ENCODE data around the gene C14orf119. TPM values are rescaled to one million over a fixed set of nuclear protein-coding genes. Genes with fewer than 3 reads are reported as not detected.

C14orf119 gene
- 76.3 to 112 TPM (median 109 TPM) in 5 replicates for total RNA-seq (2022; extraction: Qiagen RNA extraction; ENCODE audit: low read depth)

DNA sequence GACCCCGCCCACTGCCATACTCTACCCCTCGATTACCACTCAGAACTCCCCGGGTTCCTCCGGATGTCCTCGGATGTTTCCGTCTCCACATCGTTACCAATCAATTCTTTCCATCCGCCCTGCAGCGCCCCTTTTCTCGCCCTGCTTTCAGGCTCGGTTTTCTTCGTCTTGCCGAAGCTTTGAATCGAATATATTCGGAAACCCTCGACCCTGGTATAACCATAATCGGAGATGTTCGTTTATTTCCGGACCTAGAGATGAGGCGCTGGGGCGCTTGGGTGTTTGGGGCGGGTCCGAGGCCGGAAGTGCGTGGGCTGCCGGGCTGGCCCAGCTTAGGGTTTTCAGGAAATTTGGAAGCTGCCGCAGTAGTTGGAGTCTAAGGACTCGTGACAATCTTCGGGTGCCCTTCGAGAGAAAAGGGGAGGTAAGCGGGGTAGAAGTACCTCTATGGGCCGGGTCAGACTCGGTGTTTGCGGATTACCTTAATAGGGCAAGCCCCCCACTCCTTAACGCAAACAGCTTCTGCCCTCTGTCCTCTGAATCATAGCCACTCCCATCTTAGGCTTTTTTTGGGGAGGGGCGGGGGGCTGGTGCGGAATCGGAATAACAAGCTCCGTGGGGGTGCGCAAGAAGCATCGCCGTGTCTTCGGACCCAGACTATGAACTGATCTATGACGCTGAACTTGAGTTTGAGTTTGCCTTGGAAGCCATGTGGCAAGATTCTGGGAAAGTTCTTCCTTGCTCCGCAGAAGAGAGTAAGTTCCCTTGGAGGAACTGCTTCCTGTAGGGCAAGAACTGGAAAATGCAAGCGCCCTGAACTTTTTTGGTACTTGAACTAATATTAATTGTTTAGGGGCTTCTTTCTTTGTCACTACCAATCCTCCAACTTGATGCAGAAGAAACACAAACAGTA lies at the start of gene C14orf119:
Gene C14orf119 (plus strand): TSS at position 310 of the 913 bp plus-strand sequence. CDS start 2,154 bp downstream, outside the sequence.

GRCh38 chr14:23056956-23057756 lies 38.1 kb upstream of the C14orf119 start, which contains the start of gene CDH24:
TSS of gene CDH24 (minus strand) at chr14:23057520. CDS start at chr14:23055733, 1,787 bp downstream.

GRCh38 chr14:23094666-23095195 lies 574 bp upstream of the C14orf119 start, which contains the start of gene ACIN1:
TSS of gene ACIN1 (minus strand) at chr14:23095136. CDS start at chr14:23095112, 24 bp downstream.

DNA sequence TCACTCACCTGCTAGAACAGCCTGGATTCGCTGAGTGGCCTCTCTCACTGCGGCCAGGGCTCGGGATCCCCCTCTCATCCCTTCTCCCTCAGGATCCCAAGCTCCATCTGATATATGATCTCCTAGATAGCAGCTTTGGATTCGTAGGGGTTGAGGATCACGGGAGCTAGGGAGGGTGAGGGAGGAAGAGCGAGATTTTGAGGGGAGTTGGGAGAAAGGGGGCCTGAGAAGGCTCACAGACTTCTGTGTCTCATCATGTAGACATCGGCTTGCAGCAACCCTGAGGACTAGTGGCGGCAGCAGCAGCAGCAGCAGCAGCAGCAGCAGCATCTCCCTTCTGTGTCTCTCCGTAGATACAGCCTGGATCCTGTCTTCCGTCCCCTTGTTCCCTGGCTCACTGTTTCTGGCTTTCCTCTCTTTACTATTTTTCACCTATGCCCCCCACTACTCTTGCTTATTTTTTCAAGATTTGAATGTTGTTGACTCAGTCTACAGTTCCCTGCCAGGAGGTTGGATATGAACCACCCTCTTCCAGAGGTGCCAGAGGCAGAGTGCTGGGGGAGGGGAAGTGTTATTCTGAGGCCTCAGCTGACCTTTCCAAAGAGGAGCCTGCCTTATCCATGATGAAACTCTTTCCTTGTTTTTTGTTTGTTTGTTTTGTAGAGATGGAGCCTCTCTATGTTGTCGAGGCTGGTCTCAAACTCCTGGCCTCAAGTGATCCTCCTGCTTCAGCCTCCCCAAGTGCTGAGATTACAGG lies 9.5 kb downstream of the C14orf119 start, which contains the start of gene CIROP:
Gene CIROP (minus strand): TSS at position 399 of the 757 bp plus-strand sequence. CDS start 69 bp downstream, at position 330.

DNA sequence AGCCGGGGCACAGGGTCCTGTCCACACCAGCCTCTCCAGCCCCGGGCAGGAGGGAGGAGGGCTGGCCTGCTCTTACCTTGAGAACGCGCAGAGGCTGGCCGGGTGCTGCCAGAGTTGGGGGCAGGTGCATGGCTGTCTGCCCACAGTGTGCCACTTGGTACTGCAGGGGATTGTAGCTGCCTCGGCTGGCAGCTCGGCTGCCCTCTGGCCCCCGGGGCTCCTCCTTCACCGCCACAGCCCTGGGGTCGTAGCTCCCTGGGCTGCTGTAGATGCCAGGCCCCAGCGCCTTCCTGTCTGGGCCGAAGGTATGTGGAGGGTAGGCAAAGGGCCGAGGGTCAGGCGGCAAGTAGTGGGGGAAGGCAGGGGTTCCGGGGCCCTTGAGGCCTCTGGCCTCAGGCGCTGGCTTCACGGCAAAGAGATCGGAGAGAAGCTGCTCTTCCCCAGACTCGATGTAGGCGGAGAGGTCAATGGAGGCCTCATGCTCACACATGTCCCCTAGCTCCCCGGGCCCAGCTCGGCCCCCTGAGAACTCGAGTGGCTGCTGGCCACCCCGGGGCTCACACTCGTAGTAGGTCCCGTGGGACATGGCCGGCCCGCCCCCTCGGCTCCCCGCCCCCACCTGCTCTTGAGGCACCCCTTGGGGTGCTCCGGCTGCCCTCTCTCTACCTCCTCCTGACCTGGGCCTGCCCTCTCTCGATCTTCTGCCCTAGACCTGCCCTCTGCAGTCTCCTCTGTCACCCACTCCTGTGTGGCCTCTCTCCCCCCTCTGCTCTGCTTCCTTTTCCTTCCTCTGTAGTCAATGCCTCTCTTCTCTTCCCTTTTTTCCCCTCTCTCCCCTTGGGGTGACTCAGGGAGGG lies 23.4 kb downstream of the C14orf119 start, which contains the start of gene CEBPE:
Gene CEBPE (minus strand): TSS at position 750 of the 857 bp plus-strand sequence. CDS start 164 bp downstream, at position 586.

Other genes starting within 250 kb of the C14orf119 start
- 60.9 to 85.0 TPM (median 77.1 TPM) in 5 replicates for gene LRP10, start 223.8 kb upstream of the C14orf119 start, total RNA-seq (2022; extraction: Qiagen RNA extraction; ENCODE audit: low read depth)
- gene REM2, start 212.3 kb upstream of the C14orf119 start, total RNA-seq (2022; extraction: Qiagen RNA extraction; ENCODE audit: low read depth) = 0.26 to 0.38 TPM (median 0.33 TPM) in 5 replicates
- gene RBM23, start 176.4 kb upstream of the C14orf119 start, total RNA-seq (2022; extraction: Qiagen RNA extraction; ENCODE audit: low read depth) = 66.0 to 72.5 TPM (median 68.1 TPM) in 5 replicates
- gene PRMT5, start 166.1 kb upstream of the C14orf119 start, total RNA-seq (2022; extraction: Qiagen RNA extraction; ENCODE audit: low read depth) = 106 to 126 TPM (median 120 TPM) in 5 replicates
- gene HAUS4, start 138.4 kb upstream of the C14orf119 start, total RNA-seq (2022; extraction: Qiagen RNA extraction; ENCODE audit: low read depth) = 33.6 to 37.6 TPM (median 37.4 TPM) in 5 replicates
- 34.2 to 45.0 TPM (median 38.1 TPM) in 5 replicates for gene AJUBA, start 113.0 kb upstream of the C14orf119 start, total RNA-seq (2022; extraction: Qiagen RNA extraction; ENCODE audit: low read depth)
- gene C14orf93, start 85.4 kb upstream of the C14orf119 start, total RNA-seq (2022; extraction: Qiagen RNA extraction; ENCODE audit: low read depth) = 2.4 to 3.6 TPM (median 3.2 TPM) in 5 replicates
- 301 to 337 TPM (median 325 TPM) in 5 replicates for gene PSMB5, start 60.6 kb upstream of the C14orf119 start, total RNA-seq (2022; extraction: Qiagen RNA extraction; ENCODE audit: low read depth)
- gene PSMB11, start 53.3 kb upstream of the C14orf119 start, total RNA-seq (2022; extraction: Qiagen RNA extraction; ENCODE audit: low read depth) = not detected in 5 replicates
- 3.0 to 5.1 TPM (median 4.5 TPM) in 5 replicates for gene CDH24, start 38.0 kb upstream of the C14orf119 start, total RNA-seq (2022; extraction: Qiagen RNA extraction; ENCODE audit: low read depth)
- 107 to 118 TPM (median 110 TPM) in 5 replicates for gene ACIN1, start 369 bp upstream of the C14orf119 start, total RNA-seq (2022; extraction: Qiagen RNA extraction; ENCODE audit: low read depth)
- gene CIROP, start 9.5 kb downstream of the C14orf119 start, total RNA-seq (2022; extraction: Qiagen RNA extraction; ENCODE audit: low read depth) = not detected in 5 replicates
- not detected in 5 replicates for gene CEBPE, start 23.8 kb downstream of the C14orf119 start, total RNA-seq (2022; extraction: Qiagen RNA extraction; ENCODE audit: low read depth)
- 0.18 to 0.82 TPM (median 0.42 TPM) in 5 replicates for gene SLC7A8, start 88.2 kb downstream of the C14orf119 start, total RNA-seq (2022; extraction: Qiagen RNA extraction; ENCODE audit: low read depth)
- not detected in 5 replicates for gene RNF212B, start 142.4 kb downstream of the C14orf119 start, total RNA-seq (2022; extraction: Qiagen RNA extraction; ENCODE audit: low read depth)
- gene HOMEZ, start 190.6 kb downstream of the C14orf119 start, total RNA-seq (2022; extraction: Qiagen RNA extraction; ENCODE audit: low read depth) = 7.4 to 10.9 TPM (median 7.7 TPM) in 5 replicates
- gene PPP1R3E, start 207.4 kb downstream of the C14orf119 start, total RNA-seq (2022; extraction: Qiagen RNA extraction; ENCODE audit: low read depth) = 3.2 to 6.3 TPM (median 4.1 TPM) in 5 replicates
- gene BCL2L2, start 211.3 kb downstream of the C14orf119 start, total RNA-seq (2022; extraction: Qiagen RNA extraction; ENCODE audit: low read depth) = 19.2 to 23.2 TPM (median 20.4 TPM) in 5 replicates
- gene PABPN1, start 226.0 kb downstream of the C14orf119 start, total RNA-seq (2022; extraction: Qiagen RNA extraction; ENCODE audit: low read depth) = 140 to 164 TPM (median 154 TPM) in 5 replicates

All from A549 treated with CpdA at 1 μM for 4 hours (cell line).